Activated CD4-positive, alpha-beta T cell treated with anti-CD3 and anti-CD28 coated beads, Interleukin-2, Interleukin-4, amounts not matched to agents 100 ng/mL and 50 ng/mL, durations not matched to agents 16 hours and 8 hours (primary cell): ENCODE data around the gene ZNF414.
"Not testable (repeated sequence)": the region's sequence is repeated elsewhere in the genome, so short reads cannot be mapped to it uniquely, and the experiment has no call there.

Experiments
- DNase-seq: peaks from one replicate; pipeline ENCODE4 v3.0.0-alpha.2; 2020; ENCODE audit warnings: low spot score

Gene ZNF414

DNA sequence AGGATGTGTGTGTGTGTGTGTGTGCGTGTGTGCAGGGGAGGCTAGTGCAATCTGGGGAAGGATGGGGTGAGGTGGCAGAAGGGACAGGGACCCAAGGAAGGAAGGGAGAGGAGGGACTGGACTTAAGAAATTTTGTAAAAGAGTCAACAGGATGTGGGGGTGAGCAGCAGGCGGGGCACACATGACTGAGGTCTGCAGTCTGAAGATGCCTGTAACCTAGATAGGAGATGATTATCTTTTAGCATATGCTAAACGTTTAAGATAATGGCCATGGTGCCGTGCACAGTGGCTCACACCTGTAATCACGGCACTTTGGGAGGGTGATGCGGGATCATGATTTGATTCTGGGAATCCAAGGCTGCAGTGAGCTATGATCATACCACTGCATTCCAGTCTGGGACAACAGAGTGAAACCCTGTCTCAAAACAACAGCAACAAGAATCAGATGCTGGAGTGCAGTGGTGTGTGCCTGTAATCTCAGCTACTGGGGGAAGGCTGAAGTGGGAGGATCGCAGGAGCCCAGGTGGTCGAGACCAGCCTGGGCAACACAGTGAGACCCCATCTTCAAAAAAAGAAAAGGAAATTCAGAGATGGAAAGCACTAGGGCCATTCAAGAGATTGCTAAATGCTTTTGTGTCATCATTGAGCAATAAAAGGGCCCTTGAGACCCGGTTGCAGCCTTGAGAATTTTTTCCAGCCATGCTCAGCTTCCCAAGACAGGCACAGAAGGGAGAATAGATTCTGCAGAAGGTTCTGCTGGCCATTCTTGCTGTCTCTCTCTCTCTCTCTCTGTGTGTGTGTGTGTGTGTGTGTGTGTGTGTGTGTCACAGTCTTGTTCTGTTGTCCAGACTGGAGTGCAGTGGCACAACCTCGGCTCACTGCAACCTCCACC lies 3.8 kb upstream of the ZNF414 start:
- peak; percentile 30 for DNase-seq

DNA sequence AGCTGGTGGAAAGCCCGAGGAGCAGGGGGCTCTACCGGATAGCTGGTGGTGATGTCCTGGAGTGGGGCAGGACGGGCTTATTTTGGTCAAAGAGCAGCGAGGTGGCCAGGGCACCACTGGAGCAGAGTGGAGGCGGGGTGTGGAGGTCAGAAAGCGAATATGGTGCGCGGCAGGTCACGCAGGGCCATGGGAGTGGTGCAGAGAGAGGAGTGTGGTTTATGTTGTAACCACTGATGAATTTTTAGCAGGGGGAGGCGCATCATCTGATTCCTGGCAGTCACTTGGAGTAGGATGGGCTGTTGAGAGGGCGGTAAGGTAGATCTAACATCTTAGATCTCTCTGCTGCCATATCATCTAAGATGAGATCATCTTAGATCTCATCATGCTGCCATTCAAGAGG lies 1.4 kb upstream of the ZNF414 start:
- DNase-seq, result peak; percentile 36

DNA sequence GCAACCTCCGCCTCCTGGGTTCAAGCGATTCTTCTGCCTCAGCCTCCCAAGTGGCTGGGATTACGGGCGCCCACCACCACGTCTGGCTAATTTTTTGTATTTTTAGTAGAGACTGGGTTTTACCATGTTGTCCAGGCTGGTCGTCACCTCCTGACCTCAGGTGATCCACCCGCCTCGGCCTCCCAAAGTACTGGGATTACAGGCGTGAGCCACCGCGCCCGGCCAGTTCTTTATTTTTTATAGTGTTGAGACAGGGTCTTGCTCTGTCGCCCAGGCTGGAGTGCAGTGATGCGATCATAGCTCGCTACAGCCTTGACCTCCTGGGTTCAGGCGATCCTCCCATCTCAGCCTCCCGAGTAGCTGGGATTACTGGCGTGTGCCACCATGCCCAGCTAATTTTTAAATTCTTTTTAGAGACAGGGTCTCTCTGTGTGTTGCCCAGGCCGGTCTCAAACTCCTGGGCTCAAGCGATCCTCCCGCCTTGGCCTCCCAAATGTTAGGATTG lies 590 bp upstream of the ZNF414 start:
- not testable (repeated sequence) for DNase-seq

DNA sequence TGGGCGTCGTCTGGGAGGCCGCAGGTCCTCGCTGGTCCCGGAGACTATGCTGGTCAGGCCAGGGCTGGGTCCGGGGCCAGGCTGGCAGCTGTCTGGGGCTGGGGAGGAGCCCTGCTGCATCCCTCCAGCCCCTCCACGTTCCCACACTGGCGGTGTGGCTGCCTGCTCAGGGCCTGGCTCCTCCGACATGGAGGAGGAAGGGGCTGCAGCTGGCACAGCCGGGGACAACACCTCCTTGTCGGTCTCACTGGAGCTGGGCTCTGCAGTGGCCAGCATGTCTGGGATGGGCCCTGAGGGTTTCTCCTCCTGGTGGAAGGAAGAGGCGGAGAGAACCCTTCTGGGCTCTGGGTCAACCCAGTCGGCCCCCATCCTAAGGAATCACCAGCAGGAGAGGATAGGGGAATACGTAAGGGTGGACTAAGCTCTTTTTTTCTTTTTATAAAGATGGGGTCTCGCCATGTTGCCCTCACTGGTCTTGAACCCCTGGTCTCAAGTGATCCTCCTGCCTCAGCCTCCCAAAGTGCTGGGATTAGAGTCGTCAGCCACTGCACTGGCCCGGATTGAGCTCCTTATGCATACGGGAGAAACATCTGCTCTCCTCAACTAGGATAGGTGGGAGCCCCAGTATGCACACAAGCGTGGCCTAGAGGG lies 806 bp downstream of the ZNF414 start:
- no peak for DNase-seq

DNA sequence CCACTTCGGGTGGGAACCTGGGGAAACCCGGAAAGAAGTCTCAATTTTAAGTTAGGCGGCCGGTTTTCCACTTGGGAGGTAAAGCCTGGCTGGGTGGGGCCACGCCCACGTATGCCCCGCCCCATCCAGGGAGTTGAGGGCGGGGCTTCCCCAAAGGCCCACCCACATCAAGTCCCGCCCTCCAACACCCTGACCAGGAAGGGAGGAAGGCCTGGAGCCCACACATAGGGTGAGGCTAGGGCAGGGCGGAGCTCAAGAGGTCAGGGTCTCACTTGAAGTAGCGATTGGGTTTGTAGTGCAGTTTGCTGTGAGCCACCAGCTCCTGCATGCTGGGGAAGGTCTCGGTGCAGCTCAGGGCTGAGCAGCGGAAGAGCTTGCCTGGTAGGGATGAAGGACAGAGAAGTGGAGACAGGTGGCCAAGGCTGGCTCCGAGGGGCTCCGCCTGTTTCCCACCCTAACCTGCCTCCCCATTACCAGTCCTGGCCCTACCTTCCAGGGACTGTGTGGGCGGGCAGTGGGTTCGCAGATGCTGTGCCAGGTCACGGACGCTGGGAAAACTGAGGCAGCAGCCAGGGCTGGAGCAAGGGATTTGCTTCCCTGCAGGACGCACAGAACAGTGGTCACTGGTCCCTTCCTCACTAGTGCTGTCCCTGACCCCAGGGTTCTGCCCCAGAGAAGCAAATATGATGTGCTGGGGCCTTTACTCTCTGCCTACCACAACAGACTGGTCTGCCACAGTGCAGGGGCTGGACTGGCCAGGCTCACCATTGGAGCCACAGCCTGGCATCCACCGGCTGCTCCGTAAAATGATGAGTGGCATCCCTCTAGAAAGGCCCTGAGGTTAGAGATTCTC lies 1.6 kb downstream of the ZNF414 start:
- peak; percentile 24 for DNase-seq

DNA sequence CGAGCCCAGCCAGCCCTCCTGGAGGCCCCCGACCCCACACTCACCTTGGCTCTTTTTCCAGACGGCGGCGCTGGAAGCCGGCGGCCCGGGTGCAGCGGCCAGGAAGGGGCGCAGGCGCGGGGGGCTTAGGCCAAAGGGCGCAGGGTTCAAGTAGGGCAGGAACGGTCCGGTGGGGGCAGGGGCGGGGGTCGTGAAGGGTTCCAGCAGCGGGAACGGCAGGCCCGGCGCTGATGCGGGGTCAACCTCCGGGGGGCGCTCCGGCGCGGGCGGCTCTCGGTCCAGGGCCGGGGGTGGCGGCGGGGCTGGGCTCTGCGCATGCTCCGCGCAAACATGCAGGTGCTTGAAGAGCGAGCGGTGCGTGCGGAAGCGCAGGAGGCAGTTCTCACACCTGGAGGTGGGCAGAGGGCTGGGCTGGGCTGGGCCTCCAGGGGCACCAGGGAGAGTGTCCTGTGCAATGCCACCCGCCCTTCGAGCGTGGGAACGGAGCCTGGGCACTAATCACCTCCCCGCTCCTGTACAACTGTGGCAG lies 2.3 kb downstream of the ZNF414 start:
- DNase-seq, result no peak

DNA sequence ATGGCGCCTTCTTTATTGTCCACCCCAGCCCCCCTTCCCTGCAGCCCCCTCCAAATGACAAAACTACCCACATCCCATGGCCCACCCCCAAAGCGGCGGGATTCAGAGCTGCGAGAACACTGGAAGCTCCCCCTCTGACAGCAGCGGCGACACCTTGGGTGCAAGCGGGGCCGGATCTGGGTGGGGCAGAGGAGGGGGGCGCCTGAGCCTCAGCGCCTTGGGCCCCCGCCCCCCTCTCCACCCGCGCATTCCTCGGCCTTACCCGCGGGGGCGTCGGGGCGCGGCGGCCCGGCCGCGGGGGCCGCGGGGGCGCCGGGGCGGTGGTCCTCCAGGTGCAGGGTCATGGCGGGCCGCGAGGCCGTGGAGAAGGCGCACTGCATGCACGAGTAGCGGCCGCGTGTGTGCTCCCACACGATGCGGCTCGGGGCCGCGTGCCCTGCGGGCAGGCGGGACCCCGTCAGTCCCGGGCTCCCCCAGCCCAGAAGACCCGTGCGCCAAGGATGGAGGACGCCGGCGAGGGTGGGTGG lies 3.3 kb downstream of the ZNF414 start:
- no peak for DNase-seq

DNA sequence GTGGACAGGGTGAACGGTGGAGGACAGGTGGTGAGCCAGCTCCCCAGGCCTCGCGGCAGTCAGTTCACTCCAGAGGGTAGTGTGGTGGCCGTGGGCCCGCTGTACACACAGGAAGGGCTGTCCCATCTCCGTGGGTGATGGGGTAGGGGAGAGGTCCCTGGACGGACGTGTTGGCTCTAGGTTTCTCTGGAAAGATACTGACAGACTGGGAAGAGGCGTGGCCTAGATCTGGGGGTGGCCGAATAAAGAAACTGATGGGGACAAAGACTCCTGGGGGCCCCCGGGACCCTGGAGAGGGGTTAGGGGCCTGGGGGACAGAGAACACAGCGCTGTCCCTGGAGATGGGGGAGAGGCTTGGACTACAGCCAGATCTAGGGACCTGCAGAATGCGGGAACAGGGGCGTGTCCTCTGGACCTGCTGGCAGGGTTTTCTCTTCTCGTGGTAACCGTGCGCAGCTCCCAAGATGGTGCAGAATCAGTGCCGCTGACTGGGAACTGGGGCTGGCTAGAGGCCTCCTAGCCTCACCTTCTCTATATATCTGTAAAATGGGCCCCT lies 7.5 kb downstream of the ZNF414 start:
- no peak for DNase-seq

DNA sequence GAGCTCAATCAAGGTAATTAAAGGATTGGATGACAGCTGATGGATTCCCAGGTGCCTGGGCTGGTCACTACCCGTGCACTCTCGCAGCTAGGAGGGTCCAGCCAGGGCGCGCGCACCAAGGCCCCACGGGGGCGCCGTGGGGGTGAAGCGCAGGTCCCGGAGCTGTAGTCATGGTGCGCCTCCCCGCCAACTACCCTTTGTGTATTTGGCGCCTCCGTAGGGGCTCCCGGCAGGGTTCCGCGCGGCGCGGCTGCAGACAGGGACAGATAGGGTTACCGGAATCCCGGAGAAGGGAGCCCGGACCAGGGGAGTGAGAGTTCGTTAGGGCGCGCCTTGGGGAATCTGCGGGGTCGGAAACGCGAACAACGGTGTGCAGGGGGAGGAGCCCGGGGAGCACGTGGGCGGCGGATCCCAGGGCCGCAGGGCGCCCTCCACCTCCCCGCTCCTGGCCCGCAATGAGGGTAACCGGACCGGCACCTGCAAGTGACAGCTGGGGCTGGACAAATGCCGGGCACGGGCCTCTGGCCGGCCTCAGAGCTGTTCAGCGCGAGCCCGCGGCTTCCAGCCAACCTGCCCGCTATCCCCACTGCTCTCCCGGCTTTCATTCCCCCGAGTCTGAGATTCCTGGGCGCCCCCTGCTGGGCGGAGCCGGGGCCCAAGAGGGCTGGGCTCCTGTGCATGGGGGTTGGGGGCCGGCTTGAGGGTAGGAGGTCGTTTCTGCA lies 8.1 kb downstream of the ZNF414 start:
- DNase-seq, result peak; percentile 73

DNA sequence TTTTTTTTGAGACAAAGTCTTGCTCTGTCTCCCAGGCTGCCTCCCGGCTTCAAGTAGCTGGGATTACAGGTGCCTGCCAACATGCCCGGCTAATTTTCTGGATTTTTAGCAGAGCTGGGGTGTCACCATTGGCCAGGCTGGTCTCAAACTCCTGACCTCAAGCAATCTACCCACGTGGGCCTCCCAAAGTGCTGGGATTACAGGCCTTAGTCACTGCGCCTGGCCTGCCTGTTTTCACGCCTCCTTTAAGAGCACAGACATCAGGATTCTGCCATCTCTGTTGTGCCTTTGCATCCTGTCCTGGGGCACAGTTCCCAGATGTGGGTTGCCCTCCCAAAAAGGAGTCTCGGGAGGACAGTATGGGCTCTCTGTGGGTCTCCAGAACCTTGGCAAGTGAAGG lies 9.0 kb downstream of the ZNF414 start:
- DNase-seq, result no peak

DNA sequence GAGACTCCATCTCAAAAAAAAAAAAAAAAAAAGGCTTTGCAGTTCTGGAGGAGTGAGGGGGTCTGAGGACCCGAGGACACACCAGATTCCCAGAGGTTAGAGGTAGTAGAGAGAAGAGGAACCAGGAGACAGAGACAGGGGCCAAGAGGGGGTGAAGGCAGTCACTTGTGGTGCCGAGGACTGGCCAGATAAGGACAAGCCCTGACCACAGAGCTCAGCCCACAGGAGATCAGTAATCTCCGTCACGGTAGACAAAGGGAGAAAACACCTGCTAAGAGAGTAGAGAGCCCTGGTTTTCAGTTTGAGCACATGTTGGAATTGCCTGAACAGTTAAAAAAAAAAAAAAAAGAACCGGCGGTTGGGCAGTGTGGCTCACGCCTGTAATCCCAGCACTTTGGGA lies 9.8 kb downstream of the ZNF414 start:
- no peak for DNase-seq

DNA sequence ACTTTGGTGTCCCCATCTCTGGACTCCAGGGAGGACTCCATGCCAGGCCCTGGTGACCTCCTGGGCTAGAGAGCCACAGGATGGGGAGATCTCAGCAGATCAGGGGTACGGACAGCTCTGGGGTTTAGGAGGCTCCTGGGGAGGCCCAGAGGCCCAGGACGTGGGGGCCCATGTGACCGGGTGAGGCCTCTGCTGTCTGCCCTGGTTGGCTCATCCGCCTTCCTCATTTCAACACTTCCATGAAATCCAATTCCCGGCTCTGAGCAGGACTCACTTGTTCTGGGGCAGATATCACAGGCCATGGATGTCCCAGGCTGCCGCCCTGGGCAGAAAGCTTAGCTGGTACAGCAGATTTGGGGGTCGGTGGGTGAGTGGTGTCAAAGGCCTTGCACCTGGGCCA lies 10.5 kb downstream of the ZNF414 start:
- DNase-seq, result no peak

DNA sequence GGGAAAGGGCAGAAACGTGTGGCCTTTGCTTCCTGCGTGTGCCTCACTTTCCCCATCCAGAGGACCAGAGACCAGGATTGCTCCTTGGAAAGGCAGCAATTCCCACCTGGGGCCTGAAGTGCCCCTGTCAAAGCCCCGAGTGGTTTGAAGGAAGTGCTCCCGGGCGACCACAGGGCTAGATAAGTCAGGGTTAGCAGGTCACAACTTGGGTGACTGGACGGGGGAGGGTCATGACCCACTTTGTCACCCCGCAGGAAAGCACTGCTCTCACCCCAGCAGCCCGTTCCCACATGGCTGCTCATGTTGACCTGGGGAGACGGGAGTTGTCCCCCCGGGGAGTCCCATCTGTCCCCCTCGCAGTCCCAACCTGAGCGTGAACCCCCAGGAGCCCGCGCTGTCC lies 12.0 kb downstream of the ZNF414 start:
- no peak for DNase-seq

DNA sequence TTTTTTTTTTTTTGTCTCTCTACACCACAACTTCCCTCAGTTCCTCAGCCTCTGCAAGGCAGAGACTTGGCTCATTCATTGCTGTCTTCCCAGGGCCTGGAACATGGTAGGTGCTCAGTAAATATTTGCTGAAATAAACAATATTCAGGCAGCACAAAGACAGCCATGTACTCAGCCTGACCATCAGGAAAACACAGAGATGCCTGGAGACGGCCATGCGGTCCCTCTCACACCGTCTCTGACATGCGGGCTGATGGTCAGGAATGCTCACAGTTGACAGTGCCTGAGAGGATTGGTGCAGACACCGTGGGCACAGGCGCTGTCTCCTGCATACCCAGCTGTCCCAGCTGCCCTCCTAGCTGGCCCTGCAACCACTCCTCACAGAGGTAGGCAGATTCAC lies 12.5 kb downstream of the ZNF414 start:
- DNase-seq, result no peak

DNA sequence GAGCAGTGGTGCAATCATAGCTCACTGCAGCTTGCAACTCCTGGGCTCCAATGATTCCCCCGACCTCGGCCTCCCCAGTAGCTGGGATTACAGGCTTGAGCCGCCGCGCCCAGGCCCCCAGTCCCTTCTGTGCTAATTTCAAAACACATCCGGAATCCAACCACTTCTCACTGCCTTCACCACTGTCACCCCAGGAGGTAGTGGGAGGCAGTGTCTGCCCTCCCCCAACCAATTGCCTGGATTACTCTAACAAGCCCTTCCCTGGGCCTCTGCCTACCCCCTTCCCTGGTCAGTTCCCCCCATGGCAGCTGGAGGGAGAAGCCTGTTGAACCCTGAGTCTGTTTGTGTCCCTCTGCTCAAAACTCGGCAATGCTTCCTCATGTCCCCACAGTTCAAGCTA lies 13.8 kb downstream of the ZNF414 start:
- DNase-seq, result no peak

DNA sequence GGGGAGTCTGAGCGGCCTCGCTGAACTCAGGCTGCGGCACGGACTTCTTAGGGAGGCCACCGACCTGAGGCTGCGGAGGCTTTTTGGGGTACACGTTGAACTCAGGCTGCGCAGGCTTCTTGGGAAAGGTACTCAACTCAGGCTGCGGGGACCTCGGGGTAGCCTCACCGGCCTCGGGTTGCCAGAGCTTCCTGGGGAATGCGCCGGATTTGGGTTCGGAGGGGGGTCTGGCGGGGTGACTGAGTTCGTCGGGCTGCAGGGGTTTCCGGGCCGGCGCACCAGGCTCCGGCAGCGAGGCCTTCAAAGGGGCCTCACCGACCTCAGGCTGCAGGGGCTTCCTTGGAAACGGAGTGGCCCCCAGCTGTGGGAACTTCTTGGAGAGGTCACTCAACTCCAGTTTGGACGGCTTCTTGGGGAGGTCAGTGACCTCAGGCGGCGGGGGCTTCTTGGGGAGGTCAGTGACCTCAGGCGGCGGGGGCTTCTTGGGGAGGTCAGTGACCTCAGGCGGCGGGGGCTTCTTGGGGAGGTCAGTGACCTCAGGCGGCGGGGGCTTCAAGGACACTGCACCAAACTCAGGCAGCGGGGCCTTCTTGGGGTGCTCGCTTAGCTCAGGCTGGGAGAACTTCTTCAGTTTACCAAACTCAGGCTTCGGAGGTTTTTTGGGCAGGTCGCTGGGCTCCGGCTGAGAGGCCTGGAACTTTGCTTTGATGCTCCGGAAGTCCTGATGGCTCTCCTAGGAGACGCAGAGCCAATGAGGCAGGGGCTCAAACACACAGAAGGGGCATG lies 14.7 kb downstream of the ZNF414 start:
- no peak for DNase-seq

DNA sequence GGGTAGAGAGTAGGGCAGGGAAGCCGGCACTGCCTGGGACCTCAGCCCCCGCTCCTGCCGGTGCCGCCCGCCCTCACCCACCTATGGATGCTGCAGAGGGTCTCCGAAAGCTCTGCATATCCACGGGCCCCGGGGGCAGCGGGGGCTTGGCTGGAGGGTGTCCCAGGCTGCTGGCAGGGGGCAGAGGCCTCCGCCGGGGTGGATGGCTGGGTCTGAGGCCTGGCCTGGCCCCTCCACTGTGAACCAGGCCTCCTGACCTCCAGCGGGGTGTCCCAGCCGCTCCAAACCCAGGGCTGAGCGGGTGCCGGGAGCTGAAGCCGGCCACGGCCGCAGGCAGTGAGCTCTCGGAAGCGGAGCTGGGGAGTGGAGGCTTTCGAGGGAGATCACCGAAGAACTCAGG lies 15.7 kb downstream of the ZNF414 start:
- DNase-seq, result no peak

DNA sequence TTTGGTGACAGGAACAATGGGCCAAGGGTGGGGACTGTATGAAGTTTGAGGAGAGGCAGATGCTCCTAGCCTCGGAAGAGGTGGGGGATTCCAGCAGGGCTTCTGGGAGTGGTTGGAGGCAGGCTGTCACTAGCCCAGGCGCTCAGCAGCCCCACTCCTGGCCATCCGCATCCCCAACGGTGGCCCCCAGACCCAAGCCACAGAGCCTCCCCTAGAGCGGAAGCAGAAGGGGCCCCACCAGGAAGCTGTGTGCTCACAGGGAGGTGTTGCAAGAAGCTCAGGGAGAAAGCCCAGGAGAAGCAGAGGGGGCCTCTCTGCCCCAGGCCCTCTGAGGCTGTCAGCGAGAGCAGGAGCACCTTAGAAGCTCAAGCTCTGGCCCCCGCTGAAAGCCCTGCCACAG lies 19.8 kb downstream of the ZNF414 start:
- no peak for DNase-seq

DNA sequence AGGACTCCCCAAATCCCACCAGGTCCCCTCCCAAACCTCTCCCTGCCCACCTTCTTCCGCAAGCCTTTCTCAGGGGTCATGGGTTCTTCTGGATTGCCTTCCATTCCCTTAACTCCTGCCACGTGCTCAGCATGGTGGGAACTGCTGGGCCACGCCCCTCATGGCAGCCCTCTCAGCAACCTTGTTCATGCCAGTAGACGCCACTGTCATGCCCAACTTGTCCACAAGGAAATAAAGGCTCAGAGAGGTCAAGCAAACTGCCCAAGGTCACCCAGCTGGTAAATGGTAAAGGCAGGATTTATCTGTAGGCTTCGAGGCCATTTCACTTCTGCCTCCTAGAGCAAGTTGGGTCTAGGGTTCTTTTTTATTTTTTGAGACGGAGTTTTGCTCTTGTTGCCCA lies 22.4 kb downstream of the ZNF414 start:
- no peak for DNase-seq

DNA sequence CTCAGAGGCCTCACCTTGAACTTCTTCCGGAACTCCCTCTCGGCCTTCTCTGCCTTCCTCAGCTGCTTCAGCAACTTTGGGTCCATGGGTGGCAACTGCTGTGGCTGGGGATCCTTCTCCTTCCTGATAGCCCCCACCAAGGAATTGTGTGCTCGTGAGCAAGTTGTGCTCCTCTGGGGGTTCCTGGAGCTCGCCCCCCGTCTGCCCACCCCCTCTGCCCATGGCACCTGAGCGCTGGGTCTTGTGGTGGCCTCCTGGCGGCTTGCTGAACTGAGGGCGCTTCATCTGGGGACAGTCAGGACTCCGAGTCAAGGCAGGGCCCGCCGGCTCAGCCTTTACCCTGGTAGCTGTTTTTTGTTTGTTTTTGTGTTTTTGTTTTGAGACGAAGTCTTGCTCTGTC lies 23.1 kb downstream of the ZNF414 start:
- no peak for DNase-seq
